ENCODE data around the gene MAMDC2.

The MAMDC2 gene

GRCh38 chr9:70260606-70261005 is 217.0 kb downstream of the MAMDC2 start:
- no peak for DNase-seq (ENCODE audit: low read depth)

- DNase-seq (ENCODE audit: low read depth) = no peak
Observed at GRCh38 chr9:70261131-70261870, 217.7 kb downstream of the MAMDC2 start.

GRCh38 chr9:70262366-70262765 is 218.7 kb downstream of the MAMDC2 start:
- DNase-seq (ENCODE audit: low read depth) = no peak

- no peak for DNase-seq (ENCODE audit: low read depth)
Observed at GRCh38 chr9:70262948-70263347, 219.3 kb downstream of the MAMDC2 start.

- no peak for DNase-seq (ENCODE audit: low read depth)
Observed at GRCh38 chr9:70263421-70263820, 219.8 kb downstream of the MAMDC2 start.
